ENCODE data around the gene PARD3. TPM values are rescaled to one million over a fixed set of nuclear protein-coding genes. Genes with fewer than 3 reads are reported as not detected.

Gene PARD3
- polyA plus RNA-seq, 3 donors from 2014 or later = 0.72 TPM; not detected in 2

GRCh38 chr10:34629084-34629483 is 186.0 kb downstream of the PARD3 start:
- no peak for DNase-seq
- no peaks in the 10 kb centered on the region for H3K9me3 Mint-ChIP-seq
- H3K27ac Mint-ChIP-seq = no peak overlapping the region
- no peak overlapping the region for H3K4me3 Mint-ChIP-seq
- H3K4me1 Mint-ChIP-seq = no peaks in the 10 kb centered on the region
- no peaks in the 10 kb centered on the region for H3K36me3 Mint-ChIP-seq
- peaks cover 0 to 2% (median 2%) of the 10 kb centered on the region in 3 donors for H3K27me3 Mint-ChIP-seq (ENCODE audit: low read depth in 3 of 3)

GRCh38 chr10:34628174-34628796 is 186.8 kb downstream of the PARD3 start:
- Mint-ChIP-seq H3K4me1 (no peaks in the 10 kb centered on the region), H3K9me3 (no peaks in the 10 kb centered on the region), H3K36me3 (no peaks in the 10 kb centered on the region), H3K27me3 (ENCODE audit: low read depth in 3 of 3) (peaks cover 0 to 2% (median 2%) of the 10 kb centered on the region in 3 donors), H3K4me3 (no peak overlapping the region), H3K27ac (no peak overlapping the region)
- DNase-seq = no peak

- no peaks in the 10 kb centered on the region for H3K36me3 Mint-ChIP-seq
- peaks cover 0 to 2% (median 0%) of the 10 kb centered on the region in 3 donors for H3K27me3 Mint-ChIP-seq (ENCODE audit: low read depth in 3 of 3)
- H3K27ac Mint-ChIP-seq = no peak overlapping the region
- no peaks in the 10 kb centered on the region for H3K4me1 Mint-ChIP-seq
- H3K9me3 Mint-ChIP-seq = no peaks in the 10 kb centered on the region
- DNase-seq = no peak
- no peak overlapping the region for H3K4me3 Mint-ChIP-seq
These were observed 187.4 kb downstream of the PARD3 start for GRCh38 chr10:34627741-34628140.

- H3K9me3 Mint-ChIP-seq = no peaks in the 10 kb centered on the region
- no peak overlapping the region for H3K4me3 Mint-ChIP-seq
- H3K36me3 Mint-ChIP-seq = no peaks in the 10 kb centered on the region
- no peaks in the 10 kb centered on the region for H3K4me1 Mint-ChIP-seq
- H3K27ac Mint-ChIP-seq = no peak overlapping the region
- H3K27me3 Mint-ChIP-seq (ENCODE audit: low read depth in 3 of 3) = peaks cover 0 to 2% (median 0%) of the 10 kb centered on the region in 3 donors
- no peak for DNase-seq
These were observed 187.8 kb downstream of the PARD3 start for GRCh38 chr10:34627331-34627730.

- Mint-ChIP-seq H3K27ac (no peak overlapping the region), H3K9me3 (no peaks in the 10 kb centered on the region), H3K4me1 (no peaks in the 10 kb centered on the region), H3K4me3 (no peak overlapping the region), H3K27me3 (ENCODE audit: low read depth in 3 of 3) (peaks cover 0 to 2% (median 0%) of the 10 kb centered on the region in 3 donors), H3K36me3 (no peaks in the 10 kb centered on the region)
- no peak for DNase-seq
These were observed 188.8 kb downstream of the PARD3 start for GRCh38 chr10:34626158-34626880.

GRCh38 chr10:34624323-34625153 is 190.6 kb downstream of the PARD3 start:
- Mint-ChIP-seq H3K9me3 (no peaks in the 10 kb centered on the region), H3K36me3 (no peaks in the 10 kb centered on the region), H3K4me3 (no peak overlapping the region), H3K27ac (no peak overlapping the region), H3K4me1 (no peaks in the 10 kb centered on the region), H3K27me3 (ENCODE audit: low read depth in 3 of 3) (peaks cover 0 to 2% (median 0%) of the 10 kb centered on the region in 3 donors)
- no peak for DNase-seq

GRCh38 chr10:34622945-34623344 is 192.2 kb downstream of the PARD3 start:
- DNase-seq = no peak
- no peak overlapping the region for H3K27ac Mint-ChIP-seq
- H3K4me1 Mint-ChIP-seq = no peaks in the 10 kb centered on the region
- no peaks in the 10 kb centered on the region for H3K36me3 Mint-ChIP-seq
- H3K27me3 Mint-ChIP-seq (ENCODE audit: low read depth in 3 of 3) = peaks cover 0 to 4% (median 0%) of the 10 kb centered on the region in 3 donors
- no peaks in the 10 kb centered on the region for H3K9me3 Mint-ChIP-seq
- H3K4me3 Mint-ChIP-seq = no peak overlapping the region

- Mint-ChIP-seq H3K9me3 (no peaks in the 10 kb centered on the region), H3K4me1 (no peaks in the 10 kb centered on the region), H3K27ac (no peak overlapping the region), H3K4me3 (no peak overlapping the region), H3K36me3 (no peaks in the 10 kb centered on the region), H3K27me3 (ENCODE audit: low read depth in 3 of 3) (peaks cover 1 to 8% (median 2%) of the 10 kb centered on the region in 3 donors)
- no peak for DNase-seq
These were observed 196.5 kb downstream of the PARD3 start for GRCh38 chr10:34618611-34619010.

GRCh38 chr10:34615770-34616169 is 199.3 kb downstream of the PARD3 start:
- DNase-seq = no peak
- Mint-ChIP-seq H3K4me1 (no peaks in the 10 kb centered on the region), H3K27me3 (ENCODE audit: low read depth in 3 of 3) (peaks cover 4 to 8% (median 5%) of the 10 kb centered on the region in 3 donors), H3K9me3 (no peaks in the 10 kb centered on the region), H3K4me3 (no peak overlapping the region), H3K36me3 (no peaks in the 10 kb centered on the region), H3K27ac (no peak overlapping the region)

- DNase-seq = no peak
- H3K4me3 Mint-ChIP-seq = no peak overlapping the region
- H3K4me1 Mint-ChIP-seq = no peaks in the 10 kb centered on the region
- H3K27ac Mint-ChIP-seq = no peak overlapping the region
- no peaks in the 10 kb centered on the region for H3K36me3 Mint-ChIP-seq
- H3K27me3 Mint-ChIP-seq (ENCODE audit: low read depth in 3 of 3) = peaks cover 4 to 8% (median 4%) of the 10 kb centered on the region in 3 donors
- H3K9me3 Mint-ChIP-seq = no peaks in the 10 kb centered on the region
These were observed 201.6 kb downstream of the PARD3 start for GRCh38 chr10:34613491-34613890.

- Mint-ChIP-seq H3K4me1 (no peaks in the 10 kb centered on the region), H3K27ac (no peak overlapping the region), H3K9me3 (no peaks in the 10 kb centered on the region), H3K36me3 (no peaks in the 10 kb centered on the region), H3K27me3 (ENCODE audit: low read depth in 3 of 3) (peaks cover 4 to 8% (median 4%) of the 10 kb centered on the region in 3 donors), H3K4me3 (no peak overlapping the region)
- DNase-seq = no peak
These were observed 202.2 kb downstream of the PARD3 start for GRCh38 chr10:34612938-34613337.

GRCh38 chr10:34612446-34612845 is 202.7 kb downstream of the PARD3 start:
- Mint-ChIP-seq H3K9me3 (no peaks in the 10 kb centered on the region), H3K4me1 (no peaks in the 10 kb centered on the region), H3K4me3 (no peak overlapping the region), H3K27me3 (ENCODE audit: low read depth in 3 of 3) (peaks cover 4 to 8% (median 4%) of the 10 kb centered on the region in 3 donors), H3K27ac (no peak overlapping the region), H3K36me3 (no peaks in the 10 kb centered on the region)
- no peak for DNase-seq

GRCh38 chr10:34609287-34609940 is 205.7 kb downstream of the PARD3 start:
- no peak overlapping the region for H3K4me3 Mint-ChIP-seq
- H3K27ac Mint-ChIP-seq = no peak overlapping the region
- H3K9me3 Mint-ChIP-seq = no peaks in the 10 kb centered on the region
- H3K36me3 Mint-ChIP-seq = no peaks in the 10 kb centered on the region
- no peak for DNase-seq
- H3K27me3 Mint-ChIP-seq (ENCODE audit: low read depth in 3 of 3) = peaks cover 0 to 6% (median 2%) of the 10 kb centered on the region in 3 donors
- H3K4me1 Mint-ChIP-seq = no peaks in the 10 kb centered on the region
